HepG2 (cell line): ENCODE measurements around the gene GNPDA2.

Source experiments
- FOXA1 ChIP-seq, 2 experiments: fragments of 450-650 bp in 1 of 2; sonication (generic) in 1 of 2; formaldehyde crosslinking in 1 of 2; IDR thresholded peaks; 2 replicates each; pipeline versions ENCODE4 v1.4.0 to v1.6.1; 2016 to 2020; ENCODE audit warnings: missing genetic modification reagents in 1 of 2
- KDM5A ChIP-seq: fragments of 200-600 bp; sonication (generic); IDR thresholded peaks from 2 replicates; pipeline ENCODE4 v1.7.0; 2018; ENCODE audit warnings: antibody characterized with exemption, mild to moderate bottlenecking, low read length, borderline replicate concordance
- MAZ ChIP-seq, 2 experiments: sonication (generic) in 1 of 2; formaldehyde crosslinking in 1 of 2; IDR thresholded peaks; 2 replicates each; pipeline versions ENCODE4 v1.5.0 to v1.6.1; 2012 to 2020; ENCODE audit warnings: low read depth in 2 of 2, mild to moderate bottlenecking in 2 of 2, borderline replicate concordance in 1 of 2, improper control_type of control experiment in 1 of 2, low read length in 1 of 2, missing genetic modification reagents in 1 of 2, moderate library complexity in 1 of 2
- PCBP2 ChIP-seq: fragments of 200-400 bp; formaldehyde crosslinking; optimal IDR thresholded peaks from 2 replicates; pipeline ENCODE3; 2018; ENCODE audit warnings: low read length, low read depth; ENCODE audit not compliant: poor library complexity, severe bottlenecking
- RAD21 ChIP-seq: fragments of 450-650 bp; formaldehyde crosslinking; IDR thresholded peaks from 2 replicates; pipeline ENCODE4 v1.5.0; 2020; ENCODE audit warnings: mild to moderate bottlenecking
- ZBTB33 ChIP-seq: sonication (generic); formaldehyde crosslinking; IDR thresholded peaks from 2 replicates; pipeline ENCODE4 v1.4.0; 2020; ENCODE audit warnings: missing genetic modification reagents
- ZNF749 ChIP-seq: sonication (generic); formaldehyde crosslinking; IDR thresholded peaks from 2 replicates; pipeline ENCODE4 v1.8.0; 2022; ENCODE audit warnings: mild to moderate bottlenecking, missing genetic modification reagents, moderate library complexity, borderline replicate concordance
- TF ChIP-seq, protein P1 (sequence below): sonication (generic); formaldehyde crosslinking; IDR thresholded peaks from 2 replicates; pipeline ENCODE4 v1.5.0; 2020; ENCODE audit warnings: mild to moderate bottlenecking, missing genetic modification reagents, moderate library complexity
- TF ChIP-seq, protein P2 (sequence below): sonication (generic); formaldehyde crosslinking; IDR thresholded peaks from 2 replicates; pipeline ENCODE4 v1.8.0; 2022; ENCODE audit warnings: low read depth, missing genetic modification reagents
- TF ChIP-seq, protein P3 (sequence below): sonication (generic); formaldehyde crosslinking; conservative IDR thresholded peaks from 2 replicates; pipeline ENCODE4 v1.4.0; 2020; ENCODE audit warnings: missing genetic modification reagents

DNA sequence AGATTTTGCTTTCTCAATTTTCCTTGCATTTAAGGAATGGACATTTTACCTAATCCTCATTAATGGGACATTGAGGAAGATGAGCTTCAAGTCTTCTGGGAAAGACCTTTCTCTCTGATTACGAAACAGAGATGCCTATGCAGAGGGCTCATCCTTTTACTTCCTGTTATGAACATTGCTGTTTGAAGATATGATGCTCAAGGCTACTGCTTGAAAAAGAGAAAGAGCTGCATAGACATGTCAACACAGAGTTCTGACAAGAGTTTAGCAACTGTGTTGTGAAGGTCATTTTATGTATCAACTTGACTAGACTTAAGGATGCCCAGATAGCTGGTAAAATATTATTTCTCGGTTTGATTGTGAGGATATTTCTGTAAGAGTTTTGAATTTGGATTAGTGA lies 13.8 kb upstream of the GNPDA2 start:
- no peak for TF ChIP-seq MAZ (IDR thresholded peaks at IDR 0.05; ENCODE audit: borderline replicate concordance, low read depth, low read length)
- no peak for TF ChIP-seq MAZ (CRISPR knock-in tag; IDR thresholded peaks at IDR 0.05; ENCODE audit: low read depth)
- no peak for TF ChIP-seq KDM5A
- no peak for TF ChIP-seq ZNF749 (CRISPR knock-in tag)
- no peak for TF ChIP-seq RAD21
- TF ChIP-seq, protein P1, sequence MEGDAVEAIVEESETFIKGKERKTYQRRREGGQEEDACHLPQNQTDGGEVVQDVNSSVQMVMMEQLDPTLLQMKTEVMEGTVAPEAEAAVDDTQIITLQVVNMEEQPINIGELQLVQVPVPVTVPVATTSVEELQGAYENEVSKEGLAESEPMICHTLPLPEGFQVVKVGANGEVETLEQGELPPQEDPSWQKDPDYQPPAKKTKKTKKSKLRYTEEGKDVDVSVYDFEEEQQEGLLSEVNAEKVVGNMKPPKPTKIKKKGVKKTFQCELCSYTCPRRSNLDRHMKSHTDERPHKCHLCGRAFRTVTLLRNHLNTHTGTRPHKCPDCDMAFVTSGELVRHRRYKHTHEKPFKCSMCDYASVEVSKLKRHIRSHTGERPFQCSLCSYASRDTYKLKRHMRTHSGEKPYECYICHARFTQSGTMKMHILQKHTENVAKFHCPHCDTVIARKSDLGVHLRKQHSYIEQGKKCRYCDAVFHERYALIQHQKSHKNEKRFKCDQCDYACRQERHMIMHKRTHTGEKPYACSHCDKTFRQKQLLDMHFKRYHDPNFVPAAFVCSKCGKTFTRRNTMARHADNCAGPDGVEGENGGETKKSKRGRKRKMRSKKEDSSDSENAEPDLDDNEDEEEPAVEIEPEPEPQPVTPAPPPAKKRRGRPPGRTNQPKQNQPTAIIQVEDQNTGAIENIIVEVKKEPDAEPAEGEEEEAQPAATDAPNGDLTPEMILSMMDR (CRISPR knock-in tag), result no peak
- TF ChIP-seq PCBP2, result no peak
- TF ChIP-seq ZBTB33 (CRISPR knock-in tag), result no peak
- TF ChIP-seq, protein P2, sequence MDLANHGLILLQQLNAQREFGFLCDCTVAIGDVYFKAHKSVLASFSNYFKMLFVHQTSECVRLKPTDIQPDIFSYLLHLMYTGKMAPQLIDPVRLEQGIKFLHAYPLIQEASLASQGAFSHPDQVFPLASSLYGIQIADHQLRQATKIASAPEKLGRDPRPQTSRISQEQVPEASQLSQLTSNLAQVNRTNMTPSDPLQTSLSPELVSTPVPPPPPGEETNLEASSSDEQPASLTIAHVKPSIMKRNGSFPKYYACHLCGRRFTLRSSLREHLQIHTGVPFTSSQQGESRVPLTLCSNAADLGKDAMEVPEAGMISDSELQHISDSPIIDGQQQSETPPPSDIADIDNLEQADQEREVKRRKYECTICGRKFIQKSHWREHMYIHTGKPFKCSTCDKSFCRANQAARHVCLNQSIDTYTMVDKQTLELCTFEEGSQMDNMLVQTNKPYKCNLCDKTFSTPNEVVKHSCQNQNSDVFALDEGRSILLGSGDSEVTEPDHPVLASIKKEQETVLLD (CRISPR knock-in tag), result no peak
- TF ChIP-seq, protein P3, sequence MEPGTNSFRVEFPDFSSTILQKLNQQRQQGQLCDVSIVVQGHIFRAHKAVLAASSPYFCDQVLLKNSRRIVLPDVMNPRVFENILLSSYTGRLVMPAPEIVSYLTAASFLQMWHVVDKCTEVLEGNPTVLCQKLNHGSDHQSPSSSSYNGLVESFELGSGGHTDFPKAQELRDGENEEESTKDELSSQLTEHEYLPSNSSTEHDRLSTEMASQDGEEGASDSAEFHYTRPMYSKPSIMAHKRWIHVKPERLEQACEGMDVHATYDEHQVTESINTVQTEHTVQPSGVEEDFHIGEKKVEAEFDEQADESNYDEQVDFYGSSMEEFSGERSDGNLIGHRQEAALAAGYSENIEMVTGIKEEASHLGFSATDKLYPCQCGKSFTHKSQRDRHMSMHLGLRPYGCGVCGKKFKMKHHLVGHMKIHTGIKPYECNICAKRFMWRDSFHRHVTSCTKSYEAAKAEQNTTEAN, result no peak
- TF ChIP-seq FOXA1 (IDR thresholded peaks at IDR 0.05), result no peak
- no peak for TF ChIP-seq FOXA1 (CRISPR knock-in tag; IDR thresholded peaks at IDR 0.05)
